ENCODE data around the gene BACE2.

GRCh38 chr21:41166884-41167283 is 1.1 kb upstream of the BACE2 start:
- no peak for TF ChIP-seq CTCF (conservative IDR thresholded peaks at IDR 0.05)
- no peak for TF ChIP-seq EZH2 (IDR thresholded peaks at IDR 0.05; ENCODE audit: low read depth)
